GM23338 (cell line): ENCODE results near the gene CCDC186. TPM values are rescaled to one million over a fixed set of nuclear protein-coding genes. Genes with fewer than 3 reads are reported as not detected.

Experiments used
- EZH2phosphoT487 ChIP-seq: fragments of 200-600 bp; sonication (generic); IDR thresholded peaks from one replicate; pipeline ENCODE4 v1.8.1; 2018; ENCODE audit warnings: antibody characterized with exemption; ENCODE audit not compliant: unreplicated experiment
- JUNB ChIP-seq: IDR thresholded peaks from one replicate; pipeline ENCODE4 v1.6.1; 2016; ENCODE audit warnings: antibody characterized with exemption; ENCODE audit not compliant: unreplicated experiment
- NANOG ChIP-seq: IDR thresholded peaks from 2 replicates; pipeline ENCODE4 v1.6.1; 2016; ENCODE audit warnings: antibody characterized with exemption, borderline replicate concordance
- POLR2AphosphoS5 ChIP-seq: IDR thresholded peaks from 2 replicates; pipeline ENCODE4 v1.6.1; 2016; ENCODE audit warnings: antibody characterized with exemption, low read depth
- STAT1 ChIP-seq: IDR thresholded peaks from one replicate; pipeline ENCODE4 v1.6.1; 2016; ENCODE audit warnings: antibody characterized with exemption; ENCODE audit not compliant: unreplicated experiment
- ZNF114 ChIP-seq: fragments of 250-450 bp; sonication (Bioruptor Pico); IDR thresholded peaks from 2 replicates; pipeline ENCODE4 v1.5.0; 2020; ENCODE audit warnings: mild to moderate bottlenecking, moderate library complexity
- ZNF331 ChIP-seq: fragments of 250-450 bp; sonication (Bioruptor Pico); IDR thresholded peaks from 2 replicates; pipeline ENCODE4 v1.5.0; 2020; ENCODE audit warnings: low read depth, mild to moderate bottlenecking, moderate library complexity
- polyA plus RNA-seq: library from polyadenylated mRNA; unstranded; fragments of >200 nt; fragmentation: Nextera tagmentation; extraction: Ambion mirVana; gene quantifications from 2 replicates; pipeline ENCODE4 v1.2.1, GENCODE V29; 2016
- total RNA-seq: library from RNA; depleted of rRNA; stranded (reverse); fragments of >200 nt; shearing (Covaris generic); gene quantifications from 2 replicates; pipeline ENCODE4 v1.2.3, GENCODE V29; 2014
- TF ChIP-seq, protein P1 (sequence below): fragments of 250-450 bp; sonication (Bioruptor Pico); IDR thresholded peaks from 2 replicates; pipeline ENCODE4 v1.5.0; 2020; ENCODE audit warnings: mild to moderate bottlenecking, moderate library complexity
- TF ChIP-seq, protein P2 (sequence below), 2 experiments: fragments of 200-600 bp in 1 of 2; sonication (generic) in 1 of 2; conservative IDR thresholded peaks; 2 replicates each; pipeline versions ENCODE4 v1.5.1 to v1.6.1; 2016 to 2017; ENCODE audit warnings: antibody characterized with exemption in 2 of 2, low read depth in 2 of 2, mild to moderate bottlenecking in 2 of 2, moderate library complexity in 1 of 2
- TF ChIP-seq, protein P3 (sequence below): IDR thresholded peaks from 2 replicates; pipeline ENCODE4 v1.6.1; 2016; ENCODE audit warnings: antibody characterized with exemption
- TF ChIP-seq, protein P4 (sequence below): IDR thresholded peaks from one replicate; pipeline ENCODE4 v1.6.1; 2018; ENCODE audit warnings: antibody characterized with exemption; ENCODE audit not compliant: unreplicated experiment

CCDC186 gene
- total and polyA plus RNA-seq, 2 experiments from 2014 or later: 24.2 to 50.7 TPM

DNA sequence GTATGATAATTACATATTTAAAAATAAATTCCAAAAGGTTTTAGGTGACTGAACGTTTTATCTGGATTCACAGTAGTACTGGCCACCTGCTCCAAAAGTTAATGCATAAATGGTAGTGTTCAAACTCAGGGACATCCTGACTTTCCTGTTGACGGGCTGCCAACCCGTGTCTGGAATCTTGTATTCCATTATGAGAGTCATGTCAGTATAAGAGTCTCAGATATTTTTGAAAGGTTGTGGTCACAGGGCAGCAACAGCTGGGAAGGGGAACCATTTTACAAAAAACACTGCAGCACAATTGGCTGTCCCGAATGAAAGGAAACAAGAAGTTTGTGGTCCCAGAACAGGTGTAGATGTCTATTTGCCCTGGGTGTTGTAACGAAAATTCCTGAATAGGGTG, 8.0 kb upstream of the CCDC186 start (continued):
- TF ChIP-seq, protein P1, sequence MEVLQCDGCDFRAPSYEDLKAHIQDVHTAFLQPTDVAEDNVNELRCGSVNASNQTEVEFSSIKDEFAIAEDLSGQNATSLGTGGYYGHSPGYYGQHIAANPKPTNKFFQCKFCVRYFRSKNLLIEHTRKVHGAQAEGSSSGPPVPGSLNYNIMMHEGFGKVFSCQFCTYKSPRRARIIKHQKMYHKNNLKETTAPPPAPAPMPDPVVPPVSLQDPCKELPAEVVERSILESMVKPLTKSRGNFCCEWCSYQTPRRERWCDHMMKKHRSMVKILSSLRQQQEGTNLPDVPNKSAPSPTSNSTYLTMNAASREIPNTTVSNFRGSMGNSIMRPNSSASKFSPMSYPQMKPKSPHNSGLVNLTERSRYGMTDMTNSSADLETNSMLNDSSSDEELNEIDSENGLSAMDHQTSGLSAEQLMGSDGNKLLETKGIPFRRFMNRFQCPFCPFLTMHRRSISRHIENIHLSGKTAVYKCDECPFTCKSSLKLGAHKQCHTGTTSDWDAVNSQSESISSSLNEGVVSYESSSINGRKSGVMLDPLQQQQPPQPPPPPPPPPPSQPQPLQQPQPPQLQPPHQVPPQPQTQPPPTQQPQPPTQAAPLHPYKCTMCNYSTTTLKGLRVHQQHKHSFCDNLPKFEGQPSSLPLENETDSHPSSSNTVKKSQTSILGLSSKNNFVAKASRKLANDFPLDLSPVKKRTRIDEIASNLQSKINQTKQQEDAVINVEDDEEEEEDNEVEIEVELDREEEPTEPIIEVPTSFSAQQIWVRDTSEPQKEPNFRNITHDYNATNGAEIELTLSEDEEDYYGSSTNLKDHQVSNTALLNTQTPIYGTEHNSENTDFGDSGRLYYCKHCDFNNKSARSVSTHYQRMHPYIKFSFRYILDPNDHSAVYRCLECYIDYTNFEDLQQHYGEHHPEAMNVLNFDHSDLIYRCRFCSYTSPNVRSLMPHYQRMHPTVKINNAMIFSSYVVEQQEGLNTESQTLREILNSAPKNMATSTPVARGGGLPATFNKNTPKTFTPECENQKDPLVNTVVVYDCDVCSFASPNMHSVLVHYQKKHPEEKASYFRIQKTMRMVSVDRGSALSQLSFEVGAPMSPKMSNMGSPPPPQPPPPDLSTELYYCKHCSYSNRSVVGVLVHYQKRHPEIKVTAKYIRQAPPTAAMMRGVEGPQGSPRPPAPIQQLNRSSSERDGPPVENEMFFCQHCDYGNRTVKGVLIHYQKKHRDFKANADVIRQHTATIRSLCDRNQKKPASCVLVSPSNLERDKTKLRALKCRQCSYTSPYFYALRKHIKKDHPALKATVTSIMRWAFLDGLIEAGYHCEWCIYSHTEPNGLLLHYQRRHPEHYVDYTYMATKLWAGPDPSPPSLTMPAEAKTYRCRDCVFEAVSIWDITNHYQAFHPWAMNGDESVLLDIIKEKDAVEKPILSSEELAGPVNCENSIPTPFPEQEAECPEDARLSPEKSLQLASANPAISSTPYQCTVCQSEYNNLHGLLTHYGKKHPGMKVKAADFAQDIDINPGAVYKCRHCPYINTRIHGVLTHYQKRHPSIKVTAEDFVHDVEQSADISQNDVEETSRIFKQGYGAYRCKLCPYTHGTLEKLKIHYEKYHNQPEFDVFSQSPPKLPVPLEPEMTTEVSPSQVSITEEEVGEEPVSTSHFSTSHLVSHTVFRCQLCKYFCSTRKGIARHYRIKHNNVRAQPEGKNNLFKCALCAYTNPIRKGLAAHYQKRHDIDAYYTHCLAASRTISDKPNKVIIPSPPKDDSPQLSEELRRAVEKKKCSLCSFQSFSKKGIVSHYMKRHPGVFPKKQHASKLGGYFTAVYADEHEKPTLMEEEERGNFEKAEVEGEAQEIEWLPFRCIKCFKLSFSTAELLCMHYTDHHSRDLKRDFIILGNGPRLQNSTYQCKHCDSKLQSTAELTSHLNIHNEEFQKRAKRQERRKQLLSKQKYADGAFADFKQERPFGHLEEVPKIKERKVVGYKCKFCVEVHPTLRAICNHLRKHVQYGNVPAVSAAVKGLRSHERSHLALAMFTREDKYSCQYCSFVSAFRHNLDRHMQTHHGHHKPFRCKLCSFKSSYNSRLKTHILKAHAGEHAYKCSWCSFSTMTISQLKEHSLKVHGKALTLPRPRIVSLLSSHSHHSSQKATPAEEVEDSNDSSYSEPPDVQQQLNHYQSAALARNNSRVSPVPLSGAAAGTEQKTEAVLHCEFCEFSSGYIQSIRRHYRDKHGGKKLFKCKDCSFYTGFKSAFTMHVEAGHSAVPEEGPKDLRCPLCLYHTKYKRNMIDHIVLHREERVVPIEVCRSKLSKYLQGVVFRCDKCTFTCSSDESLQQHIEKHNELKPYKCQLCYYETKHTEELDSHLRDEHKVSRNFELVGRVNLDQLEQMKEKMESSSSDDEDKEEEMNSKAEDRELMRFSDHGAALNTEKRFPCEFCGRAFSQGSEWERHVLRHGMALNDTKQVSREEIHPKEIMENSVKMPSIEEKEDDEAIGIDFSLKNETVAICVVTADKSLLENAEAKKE: no peak
- TF ChIP-seq STAT1 (no peak), JUNB (no peak), ZNF331 (no peak), ZNF114 (CRISPR knock-in tag) (no peak), POLR2AphosphoS5 (no peak), NANOG (no peak), EZH2phosphoT487 (no peak)
- TF ChIP-seq, protein P2, sequence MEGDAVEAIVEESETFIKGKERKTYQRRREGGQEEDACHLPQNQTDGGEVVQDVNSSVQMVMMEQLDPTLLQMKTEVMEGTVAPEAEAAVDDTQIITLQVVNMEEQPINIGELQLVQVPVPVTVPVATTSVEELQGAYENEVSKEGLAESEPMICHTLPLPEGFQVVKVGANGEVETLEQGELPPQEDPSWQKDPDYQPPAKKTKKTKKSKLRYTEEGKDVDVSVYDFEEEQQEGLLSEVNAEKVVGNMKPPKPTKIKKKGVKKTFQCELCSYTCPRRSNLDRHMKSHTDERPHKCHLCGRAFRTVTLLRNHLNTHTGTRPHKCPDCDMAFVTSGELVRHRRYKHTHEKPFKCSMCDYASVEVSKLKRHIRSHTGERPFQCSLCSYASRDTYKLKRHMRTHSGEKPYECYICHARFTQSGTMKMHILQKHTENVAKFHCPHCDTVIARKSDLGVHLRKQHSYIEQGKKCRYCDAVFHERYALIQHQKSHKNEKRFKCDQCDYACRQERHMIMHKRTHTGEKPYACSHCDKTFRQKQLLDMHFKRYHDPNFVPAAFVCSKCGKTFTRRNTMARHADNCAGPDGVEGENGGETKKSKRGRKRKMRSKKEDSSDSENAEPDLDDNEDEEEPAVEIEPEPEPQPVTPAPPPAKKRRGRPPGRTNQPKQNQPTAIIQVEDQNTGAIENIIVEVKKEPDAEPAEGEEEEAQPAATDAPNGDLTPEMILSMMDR (conservative IDR thresholded peaks at IDR 0.05; ENCODE audit: low read depth in 2 of 2): no peak
- TF ChIP-seq, protein P3, sequence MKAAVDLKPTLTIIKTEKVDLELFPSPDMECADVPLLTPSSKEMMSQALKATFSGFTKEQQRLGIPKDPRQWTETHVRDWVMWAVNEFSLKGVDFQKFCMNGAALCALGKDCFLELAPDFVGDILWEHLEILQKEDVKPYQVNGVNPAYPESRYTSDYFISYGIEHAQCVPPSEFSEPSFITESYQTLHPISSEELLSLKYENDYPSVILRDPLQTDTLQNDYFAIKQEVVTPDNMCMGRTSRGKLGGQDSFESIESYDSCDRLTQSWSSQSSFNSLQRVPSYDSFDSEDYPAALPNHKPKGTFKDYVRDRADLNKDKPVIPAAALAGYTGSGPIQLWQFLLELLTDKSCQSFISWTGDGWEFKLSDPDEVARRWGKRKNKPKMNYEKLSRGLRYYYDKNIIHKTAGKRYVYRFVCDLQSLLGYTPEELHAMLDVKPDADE: no peak
- TF ChIP-seq, protein P4, sequence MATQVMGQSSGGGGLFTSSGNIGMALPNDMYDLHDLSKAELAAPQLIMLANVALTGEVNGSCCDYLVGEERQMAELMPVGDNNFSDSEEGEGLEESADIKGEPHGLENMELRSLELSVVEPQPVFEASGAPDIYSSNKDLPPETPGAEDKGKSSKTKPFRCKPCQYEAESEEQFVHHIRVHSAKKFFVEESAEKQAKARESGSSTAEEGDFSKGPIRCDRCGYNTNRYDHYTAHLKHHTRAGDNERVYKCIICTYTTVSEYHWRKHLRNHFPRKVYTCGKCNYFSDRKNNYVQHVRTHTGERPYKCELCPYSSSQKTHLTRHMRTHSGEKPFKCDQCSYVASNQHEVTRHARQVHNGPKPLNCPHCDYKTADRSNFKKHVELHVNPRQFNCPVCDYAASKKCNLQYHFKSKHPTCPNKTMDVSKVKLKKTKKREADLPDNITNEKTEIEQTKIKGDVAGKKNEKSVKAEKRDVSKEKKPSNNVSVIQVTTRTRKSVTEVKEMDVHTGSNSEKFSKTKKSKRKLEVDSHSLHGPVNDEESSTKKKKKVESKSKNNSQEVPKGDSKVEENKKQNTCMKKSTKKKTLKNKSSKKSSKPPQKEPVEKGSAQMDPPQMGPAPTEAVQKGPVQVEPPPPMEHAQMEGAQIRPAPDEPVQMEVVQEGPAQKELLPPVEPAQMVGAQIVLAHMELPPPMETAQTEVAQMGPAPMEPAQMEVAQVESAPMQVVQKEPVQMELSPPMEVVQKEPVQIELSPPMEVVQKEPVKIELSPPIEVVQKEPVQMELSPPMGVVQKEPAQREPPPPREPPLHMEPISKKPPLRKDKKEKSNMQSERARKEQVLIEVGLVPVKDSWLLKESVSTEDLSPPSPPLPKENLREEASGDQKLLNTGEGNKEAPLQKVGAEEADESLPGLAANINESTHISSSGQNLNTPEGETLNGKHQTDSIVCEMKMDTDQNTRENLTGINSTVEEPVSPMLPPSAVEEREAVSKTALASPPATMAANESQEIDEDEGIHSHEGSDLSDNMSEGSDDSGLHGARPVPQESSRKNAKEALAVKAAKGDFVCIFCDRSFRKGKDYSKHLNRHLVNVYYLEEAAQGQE: no peak
